NCI-H226 (cell line): Measurements from ENCODE around the gene ZFP14.
"Not testable (repeated sequence)": the region's sequence is repeated elsewhere in the genome, so short reads cannot be mapped to it uniquely, and the experiment has no call there.

Source experiments
- DNase-seq: peaks from one replicate; pipeline ENCODE4 v3.0.0-alpha.2; 2015

ZFP14 gene

DNA sequence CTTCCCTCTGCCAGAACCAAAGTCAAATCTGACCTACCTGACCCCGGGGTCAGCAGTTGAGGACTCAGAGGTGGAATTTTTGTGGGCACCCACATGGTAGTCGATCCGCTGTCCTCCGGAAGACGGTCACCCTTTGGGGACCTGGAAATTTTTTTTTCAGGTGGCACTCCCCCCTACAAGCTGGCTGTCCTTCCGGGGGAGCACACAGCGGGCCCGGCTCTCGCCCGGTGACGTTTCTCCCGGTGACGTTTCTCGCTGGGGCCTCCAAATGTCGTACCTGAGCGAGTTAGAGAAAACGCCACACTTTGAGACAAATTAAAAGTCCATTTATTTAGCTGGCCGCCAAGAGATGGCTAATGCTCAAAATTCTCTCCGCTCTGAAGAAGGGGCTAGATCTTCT, 48.8 kb downstream of the ZFP14 start:
- no peak for DNase-seq

DNA sequence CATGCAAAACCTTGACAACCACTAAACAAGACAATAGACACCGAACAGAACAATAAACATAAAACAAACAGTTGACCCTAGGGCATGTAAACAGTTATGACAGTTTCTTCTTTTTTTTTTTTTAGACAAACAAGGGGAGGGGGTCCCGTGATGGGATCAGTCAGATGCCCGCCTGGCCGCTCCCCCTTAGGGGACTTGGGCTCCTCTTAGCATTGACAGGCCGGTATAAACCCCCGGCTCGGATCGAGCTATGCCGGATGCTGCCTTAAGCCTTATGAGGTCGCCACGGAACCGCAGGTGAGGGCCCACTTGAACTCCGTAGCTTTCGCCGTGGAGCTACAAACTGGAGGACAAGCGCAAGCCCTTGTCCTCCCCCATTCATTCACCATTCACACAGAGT, 49.5 kb downstream of the ZFP14 start:
- DNase-seq, result not testable (repeated sequence)

- not testable (repeated sequence) for DNase-seq
Observed at GRCh38 chr19:36326649-36327048, 52.4 kb downstream of the ZFP14 start.

DNA sequence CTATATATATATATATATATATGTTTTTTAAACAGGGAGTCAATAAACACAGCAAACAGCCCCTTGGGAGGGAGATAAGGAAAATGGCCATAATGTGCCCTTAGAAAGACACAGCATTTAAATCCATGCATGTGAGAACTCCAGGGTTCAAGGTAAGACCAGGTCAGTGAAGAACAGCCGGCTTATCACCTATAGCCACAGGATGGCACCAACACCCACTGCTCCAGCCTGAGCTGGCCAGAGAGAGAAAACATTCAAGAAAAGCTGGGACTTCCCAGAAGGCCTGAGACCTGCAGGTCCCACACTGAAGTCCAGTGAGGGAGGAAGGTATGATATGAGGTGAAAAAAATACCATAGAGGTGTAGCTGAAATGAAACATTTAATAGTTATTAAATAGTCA, 63.8 kb downstream of the ZFP14 start:
- DNase-seq, result not testable (repeated sequence)

- DNase-seq, result not testable (repeated sequence)
Observed at GRCh38 chr19:36314053-36314452, 64.9 kb downstream of the ZFP14 start.

DNA sequence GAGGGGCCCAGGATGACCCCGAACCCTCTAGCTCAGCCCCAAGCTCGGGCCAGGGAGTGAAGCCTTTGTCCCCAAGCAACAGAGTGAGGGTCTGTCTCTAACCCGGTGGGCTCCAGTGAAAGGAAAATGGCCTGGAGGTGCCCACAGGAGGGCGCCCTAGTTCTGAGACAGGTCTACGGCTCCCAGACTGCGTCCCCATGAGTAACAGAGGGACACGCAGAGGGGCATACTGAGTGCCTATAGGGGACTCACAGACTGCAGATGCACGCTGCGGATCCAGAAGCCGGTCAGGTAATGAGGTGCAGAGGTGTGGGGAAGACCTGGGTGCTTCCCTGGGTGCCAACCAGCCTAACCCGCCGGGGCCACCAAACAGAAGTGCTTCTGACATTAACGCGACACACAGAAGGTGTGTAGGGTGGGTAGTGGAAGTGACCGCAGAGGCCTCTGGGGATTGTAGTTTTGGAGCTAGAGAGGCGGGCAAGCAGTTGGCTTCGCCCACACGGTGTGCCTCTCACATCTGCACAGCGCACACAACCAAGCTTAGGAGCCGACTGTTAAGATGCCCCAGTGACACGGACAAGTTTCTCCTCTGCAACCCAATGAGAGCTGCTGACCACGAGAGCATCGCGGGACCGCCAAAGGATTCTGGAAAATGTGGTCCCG, 67.8 kb downstream of the ZFP14 start:
- DNase-seq, result not testable (repeated sequence)

DNA sequence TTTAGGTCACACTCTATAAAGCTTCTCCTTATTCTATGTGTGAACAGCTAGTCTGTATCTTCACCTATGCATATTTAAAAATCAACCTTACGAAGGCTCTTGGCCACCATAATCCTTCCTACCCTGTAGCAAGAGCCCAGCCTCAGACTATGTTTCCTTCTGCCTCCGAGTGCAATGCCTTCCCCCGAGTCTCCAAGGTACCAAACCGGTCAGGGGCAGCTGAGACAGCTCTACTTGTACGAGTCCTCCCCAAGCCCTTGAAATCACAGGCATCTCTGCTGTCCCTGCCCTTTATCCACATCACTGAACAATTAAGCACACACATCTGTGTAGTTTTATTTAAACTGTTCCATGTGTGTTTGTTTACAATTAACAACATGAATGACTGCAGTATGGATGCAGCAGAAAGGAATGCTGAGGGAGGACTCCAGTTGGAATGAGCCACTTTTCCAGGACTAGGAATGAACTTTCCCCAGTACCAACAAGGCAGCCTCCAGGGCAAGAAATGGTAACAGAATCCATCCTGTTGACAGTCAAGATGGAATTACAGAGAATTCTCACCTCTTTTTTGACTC, 68.5 kb downstream of the ZFP14 start:
- DNase-seq, result not testable (repeated sequence)

GRCh38 chr19:36309759-36310158, 69.2 kb downstream of the ZFP14 start:
- not testable (repeated sequence) for DNase-seq

GRCh38 chr19:36309309-36309708, 69.7 kb downstream of the ZFP14 start:
- DNase-seq, result not testable (repeated sequence)

DNA sequence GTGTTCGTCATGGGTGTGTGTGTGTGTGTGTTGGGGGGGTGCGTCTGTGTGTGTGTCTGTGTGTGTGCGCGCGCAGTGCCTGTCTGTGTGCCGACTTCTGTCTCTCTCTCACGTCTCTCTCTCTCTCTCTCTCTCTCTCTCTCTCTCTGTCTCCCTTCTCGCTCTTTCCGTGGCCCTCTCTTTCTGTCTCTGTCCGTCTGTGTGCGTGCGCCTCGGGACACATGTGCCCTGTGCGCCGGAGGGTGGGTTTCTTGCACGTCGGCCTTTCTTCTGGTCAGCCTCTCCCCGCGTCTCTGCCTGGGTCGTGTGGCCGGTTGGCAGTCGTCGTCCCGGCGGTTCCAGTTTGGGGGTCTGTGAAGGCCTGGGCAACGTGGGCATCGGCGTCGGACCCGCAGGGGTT, 86.7 kb downstream of the ZFP14 start:
- not testable (repeated sequence) for DNase-seq
